Adrenal gland (tissue), 12 donors: Measurements from ENCODE around the gene FBXL12. TPM values are rescaled to one million over a fixed set of nuclear protein-coding genes. Genes with fewer than 3 reads are reported as not detected.
"Not testable (repeated sequence)": the region's sequence is repeated elsewhere in the genome, so short reads cannot be mapped to it uniquely, and the experiment has no call there.

Source experiments
- DNase-seq, 7 donors: peaks; one replicate each; pipeline ENCODE4 v3.0.0-alpha.2; 2019 to 2020
- H3K27ac ChIP-seq, 5 donors: fragments of 200-600 bp; sonication (generic) in 4 of 5; 1 replicate in 3 of 5; 2 replicates in 2 of 5; pipeline versions ENCODE4 v1.5.1 to v1.8.0; 2016 to 2020; ENCODE audit warnings: mild to moderate bottlenecking in 1 of 5
- H3K27me3 ChIP-seq: fragments of 200-600 bp; 2 replicates; pipeline ENCODE4 v1.8.0; 2021
- H3K36me3 ChIP-seq, 2 donors: fragments of 200-600 bp; replicated peaks in 1 of 2; 1 replicate in 1 of 2; 2 replicates in 1 of 2; pipeline versions ENCODE4 v1.5.1 to v1.8.0; 2018 to 2022
- H3K4me1 ChIP-seq, 2 donors: fragments of 200-600 bp; replicated peaks in 1 of 2; 1 replicate in 1 of 2; 2 replicates in 1 of 2; pipeline versions ENCODE4 v1.5.1 to v1.8.0; 2018 to 2021
- H3K4me3 ChIP-seq, 4 donors: fragments of 200-600 bp; sonication (generic) in 3 of 4; one replicate each; pipeline ENCODE4 v1.5.1; 2016 to 2018
- H3K9me3 ChIP-seq, 3 donors: fragments of 200-600 bp; sonication (generic) in 1 of 3; replicated peaks in 1 of 3; 1 replicate in 2 of 3; 2 replicates in 1 of 3; pipeline versions ENCODE4 v1.5.1 to v1.8.0; 2016 to 2021
- CTCF ChIP-seq, 6 experiments: fragments of 450-650 bp in 4 of 6; fragments of 200-600 bp in 2 of 6; sonication (generic) in 1 of 6; IDR thresholded peaks; 1 replicate in 5 of 6; 2 replicates in 1 of 6; pipeline versions ENCODE4 v1.5.1 to v1.8.0; 2016 to 2021; ENCODE audit warnings: antibody characterized with exemption in 6 of 6, mild to moderate bottlenecking in 2 of 6, moderate library complexity in 1 of 6
- POLR2A ChIP-seq, 2 donors: fragments of 450-650 bp; IDR thresholded peaks; one replicate each; pipeline ENCODE4 v1.6.1; 2017; ENCODE audit warnings: antibody characterized with exemption in 2 of 2, mild to moderate bottlenecking in 2 of 2, moderate library complexity in 1 of 2
- WGBS, 4 donors: extraction: QIAGEN DNeasy Blood & Tissue Kit in 2 of 4; methylation state at CpG; one replicate each; pipeline versions ENCODE4 v1.1.5 to v1.1.7; 2013 to 2017; 5-methylcytosine and 5-hydroxymethylcytosine counted together
- intact Hi-C, 2 donors: fragments of 100-400 bp; cut with DNase I; formaldehyde crosslinking; loops; one replicate each; pipeline versions ENCODE4 v1.14.1 to v1.15.0; 2022 to 2023
- polyA plus RNA-seq, 3 donors: library from polyadenylated mRNA; stranded (reverse); fragments of 200-250 nt in 2 of 3; fragments of 350-450 nt in 1 of 3; fragmentation: Illumina TruSeq in 1 of 3; extraction: RNeasy Lipid Tissue Mini Kit (QIAGEN cat#74804) in 1 of 3; gene quantifications; one replicate each; pipeline ENCODE4 v1.2.3, GENCODE V29; 2013 to 2014
- total RNA-seq, 9 donors: library from RNA; depleted of rRNA in 4 of 9; stranded (reverse); fragments of >200 nt in 4 of 9; fragments of 120-200 nt in 1 of 9; fragmentation: NEBNext Ultra II Directional in 1 of 9; extraction: Animal tissue kit (Norgen Biotek cat#: 25700) in 1 of 9; gene quantifications; one replicate each; pipeline versions ENCODE4 v1.1.0 to v1.2.4, GENCODE V29; 2013 to 2023
- donor health status: healthy with polysubstance abuse.
- donor health status: Bipolar disorder and iron deficiency.
- donor health status: DM: yes; HTN: yes; CAD: no.
- donor health status: DM: no; HTN: no; CAD: no.
- donor health status: DM: no; HTN: no; CAD: no.
- donor health status: DM: yes; HTN: yes; CAD: no.

The FBXL12 gene
- total and polyA plus RNA-seq, 12 donors, result 6.6 to 31.7 (median 20.7) TPM

GRCh38 chr19:9793071-9793591 lies 25.7 kb downstream of the FBXL12 start:
- 16 to 34% (median 17%) methylated on average over 15 to 36 of the region's 36 CpGs for WGBS, 4 donors
- H3K27ac ChIP-seq, result peak overlapping the region; percentile 72 to 99 (median 83)
- peaks cover 0 to 5% of the 10 kb centered on the region in 2 donors for H3K4me1 ChIP-seq
- no peaks in the 10 kb centered on the region for H3K36me3 ChIP-seq
- intact Hi-C loops, result loop anchor here in 1 of 2 donors (10.0 kb wide), 2 partner anchors 488 to 658 kb away; partner anchors contain the start of gene ZNF699
- H3K27me3 ChIP-seq, result no peaks in the 10 kb centered on the region
- peak overlapping the region in 3 of 4 donors; percentile 16 to 82 (median 55) for H3K4me3 ChIP-seq
- TF ChIP-seq CTCF (IDR thresholded peaks at IDR 0.05) (no peak), POLR2A (IDR thresholded peaks at IDR 0.05) (peak in 1 of 2 donors; percentile 20)
- peak in 6 of 7 donors; percentile 60 to 74 (median 68) for DNase-seq
- H3K9me3 ChIP-seq, result no peaks in the 10 kb centered on the region

DNA sequence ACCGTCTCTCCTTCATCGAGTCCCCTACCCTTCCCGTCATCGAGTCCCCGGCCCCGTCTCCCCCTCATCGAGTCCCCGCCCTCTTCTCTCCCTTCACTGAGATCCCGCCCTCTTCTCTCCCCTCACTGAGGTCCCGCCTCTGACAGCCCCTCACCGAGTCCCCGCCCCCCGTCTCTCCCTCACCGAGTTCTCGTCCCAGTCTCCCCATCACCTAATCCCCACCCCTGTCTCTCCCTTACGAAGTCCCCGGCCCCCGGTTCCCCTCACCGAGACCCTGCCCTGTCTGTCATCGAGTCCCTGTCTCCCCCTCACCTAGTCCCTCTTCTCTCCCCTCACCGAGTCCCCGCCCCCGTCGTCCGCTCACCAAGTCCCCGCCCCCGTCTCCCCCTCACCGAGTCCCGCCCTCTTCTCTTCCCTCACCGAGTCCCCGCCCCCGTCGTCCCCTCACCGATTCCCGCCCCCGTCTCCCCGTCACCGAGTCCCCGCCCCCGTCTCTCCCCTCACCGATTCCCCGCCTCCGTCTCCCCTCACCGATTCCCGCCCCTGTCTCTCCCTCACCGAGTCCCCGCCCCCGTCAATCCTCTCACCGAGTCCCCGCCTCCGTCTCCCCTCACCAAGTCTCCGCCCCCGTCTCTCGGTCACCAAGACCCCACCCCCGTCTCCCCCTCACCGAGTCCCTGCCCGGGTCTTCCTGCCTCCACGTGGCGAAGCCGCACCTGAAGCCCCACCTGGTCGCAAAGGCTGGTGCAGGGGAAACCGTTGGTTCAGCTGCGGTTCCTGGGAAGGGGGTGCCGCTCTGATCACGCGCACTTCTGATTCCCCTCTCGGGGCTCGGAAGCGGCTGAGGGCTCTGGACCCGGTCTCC lies 26.4 kb downstream of the FBXL12 start:
- Histone ChIP-seq H3K9me3 (no peaks in the 10 kb centered on the region), H3K27me3 (no peaks in the 10 kb centered on the region), H3K4me3 (peak overlapping the region in 3 of 4 donors; percentile 33 to 82 (median 55)), H3K27ac (peak overlapping the region; percentile 72 to 99 (median 83)), H3K36me3 (no peaks in the 10 kb centered on the region), H3K4me1 (peaks cover 0 to 5% of the 10 kb centered on the region in 2 donors)
- WGBS, 4 donors, result 3 to 6% (median 4%) methylated on average over 7 to 70 of the region's 70 CpGs
- TF ChIP-seq POLR2A (IDR thresholded peaks at IDR 0.05) (no peak), CTCF (IDR thresholded peaks at IDR 0.05) (peak in 1 of 6 experiments; percentile 5)
- intact Hi-C loops, result loop anchor here in 1 of 2 donors (10.0 kb wide), 2 partner anchors 488 to 658 kb away; partner anchors contain the start of gene ZNF699
- peak; percentile 92 to 98 (median 97) for DNase-seq

DNA sequence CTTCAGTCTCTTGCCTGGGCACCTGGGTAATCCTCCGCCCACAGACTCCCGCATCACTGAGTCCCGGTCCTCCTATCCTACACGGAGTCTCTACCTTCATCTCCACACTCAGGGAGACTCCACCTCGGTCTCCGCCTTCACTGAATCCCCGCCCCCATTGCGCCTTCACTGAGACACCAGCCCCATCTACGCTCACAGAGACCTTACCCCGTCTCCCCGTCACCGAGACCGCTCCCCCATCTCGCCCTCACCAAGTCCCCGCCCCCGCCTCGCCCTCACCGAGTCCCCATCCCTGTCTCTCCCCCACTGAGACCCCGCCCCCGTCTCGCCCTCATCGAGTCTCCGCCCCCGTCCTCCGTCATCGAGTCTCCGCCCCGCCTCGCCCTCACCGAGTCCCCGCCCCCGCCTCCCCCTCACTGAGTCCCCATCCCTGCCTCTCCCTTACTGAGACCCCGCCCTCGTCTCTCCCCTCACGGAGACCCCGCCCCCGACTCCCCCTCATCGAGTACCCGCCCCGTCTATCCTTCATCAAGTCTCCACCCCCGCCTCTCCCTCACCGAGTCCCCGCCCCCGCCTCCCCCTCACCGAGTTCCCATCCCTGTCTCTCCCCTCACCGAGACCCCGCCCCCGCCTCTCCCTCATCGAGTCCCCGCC lies 27.2 kb downstream of the FBXL12 start:
- 2 to 6% (median 3%) methylated on average over 19 to 50 of the region's 50 CpGs for WGBS, 4 donors
- no peaks in the 10 kb centered on the region for H3K9me3 ChIP-seq
- intact Hi-C loops, result loop anchor here in 1 of 2 donors (10.0 kb wide), 2 partner anchors 487 to 657 kb away; partner anchors contain the start of gene ZNF699

DNA sequence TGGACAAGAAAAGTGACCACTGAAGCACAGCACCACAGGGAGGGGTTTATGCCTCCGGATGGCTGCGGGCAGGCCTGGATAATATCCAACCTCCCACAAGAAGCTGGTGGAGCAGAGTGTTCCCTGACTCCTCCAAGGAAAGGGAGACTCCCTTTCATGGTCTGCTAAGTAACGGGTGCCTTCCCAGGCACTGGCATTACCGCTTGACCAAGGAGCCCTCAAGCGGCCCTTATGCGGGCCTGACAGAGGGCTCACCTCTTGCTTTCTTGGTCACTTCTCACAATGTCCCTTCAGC lies 27.9 kb downstream of the FBXL12 start:
- H3K27ac ChIP-seq, result peak overlapping the region in 3 of 5 donors; percentile 32 to 99 (median 74)
- H3K4me1 ChIP-seq, H3K27me3 ChIP-seq, DNase-seq, H3K9me3 ChIP-seq, H3K36me3 ChIP-seq: not testable (repeated sequence)
- H3K4me3 ChIP-seq, result peak overlapping the region in 1 of 4 donors; percentile 82
- WGBS, 4 donors, result 81 to 87% (median 83%) methylated on average over 5 to 6 of the region's 6 CpGs
- intact Hi-C loops, result loop anchor here in 1 of 2 donors (10.0 kb wide), 2 partner anchors 486 to 656 kb away; partner anchors contain the start of gene ZNF699

More for the DNA sequence above, 27.2 kb downstream of the FBXL12 start:
- no peak for TF ChIP-seq CTCF (IDR thresholded peaks at IDR 0.05)
- peak in 1 of 2 donors; percentile 11 for TF ChIP-seq POLR2A (IDR thresholded peaks at IDR 0.05)
- no peaks in the 10 kb centered on the region for H3K27me3 ChIP-seq
- H3K4me1 ChIP-seq, result peaks cover 0 to 5% of the 10 kb centered on the region in 2 donors
- no peaks in the 10 kb centered on the region for H3K36me3 ChIP-seq
- H3K4me3 ChIP-seq, result peak overlapping the region in 2 of 4 donors; percentile 55 to 82
- peak; percentile 96 to 99 (median 98) for DNase-seq
- H3K27ac ChIP-seq, result peak overlapping the region; percentile 71 to 99 (median 76)

DNA sequence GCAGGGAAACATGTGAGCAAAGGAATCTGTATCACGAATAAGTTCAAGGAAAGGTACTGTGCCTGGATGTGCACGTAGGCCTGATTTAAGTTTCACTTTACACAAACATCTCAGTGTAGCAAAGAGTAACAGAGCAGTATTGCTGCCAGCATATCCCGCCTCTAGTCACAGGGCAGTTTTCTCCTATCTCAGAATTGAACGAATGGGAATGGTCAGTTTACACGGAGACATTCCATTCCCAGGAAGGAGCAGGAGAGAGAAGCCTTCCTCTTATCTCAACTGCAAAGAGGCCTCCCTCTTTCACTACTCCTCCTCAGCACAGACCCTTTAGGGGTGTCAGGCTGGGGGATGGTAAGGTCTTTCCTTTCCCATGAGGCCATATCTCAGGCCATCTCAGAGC lies 29.3 kb downstream of the FBXL12 start:
- H3K4me3 ChIP-seq, H3K36me3 ChIP-seq, H3K27me3 ChIP-seq, intact Hi-C loops, H3K9me3 ChIP-seq, DNase-seq: not testable (repeated sequence)
- 40 to 49% (median 44%) methylated on average over 5 of the region's 5 CpGs for WGBS, 4 donors
- H3K27ac ChIP-seq, result peak overlapping the region in 2 of 5 donors; percentile 47 to 67
- peaks cover 5 to 13% of the 10 kb centered on the region in 2 donors for H3K4me1 ChIP-seq
